Measurements from ENCODE around the gene CEBPG.

The CEBPG gene

DNA sequence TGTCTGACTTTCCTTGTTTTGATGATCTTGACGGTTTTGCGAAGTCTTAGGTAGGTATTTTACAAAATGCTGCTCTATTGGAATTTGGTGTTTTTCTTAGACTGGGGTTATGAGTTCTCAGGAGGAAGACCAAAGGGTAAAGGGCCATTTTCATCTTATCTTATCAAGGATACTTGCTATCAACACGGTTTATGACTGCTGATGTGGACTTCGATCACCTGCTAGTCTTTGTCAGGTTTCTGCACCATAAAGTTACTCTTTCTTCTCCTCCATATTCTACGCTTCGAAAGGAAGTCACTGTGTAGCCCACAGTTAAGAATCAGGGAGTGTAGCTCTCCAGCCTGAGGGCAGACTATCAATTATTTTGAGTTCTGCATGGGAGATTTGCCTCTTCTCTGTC, 7.4 kb upstream of the CEBPG start:
- H3K36me3 ChIP-seq (replicated peaks; ENCODE audit: insufficient read depth, low read length): no peaks in the 10 kb centered on the region

GRCh38 chr19:33366897-33367296, 6.6 kb upstream of the CEBPG start:
- Histone ChIP-seq H3K4me1 (ENCODE audit: low read length) (no peaks in the 10 kb centered on the region), H3K36me3 (replicated peaks; ENCODE audit: insufficient read depth, low read length) (no peaks in the 10 kb centered on the region), H3K4me3 (ENCODE audit: low read length) (no peak overlapping the region), H3K9me3 (replicated peaks; ENCODE audit: insufficient read depth, low read length) (no peaks in the 10 kb centered on the region), H2AFZ (ENCODE audit: low read length) (no peak overlapping the region), H3K9me2 (replicated peaks; ENCODE audit: insufficient read depth, low read length) (no peaks in the 10 kb centered on the region), H3K27me3 (replicated peaks; ENCODE audit: insufficient read depth, low read length) (peaks cover 25% of the 10 kb centered on the region), H3K9ac (ENCODE audit: low read length) (no peak overlapping the region), H3F3A (ENCODE audit: insufficient read depth, low read length) (no peaks in the 10 kb centered on the region), H3K79me2 (ENCODE audit: low read length) (no peaks in the 10 kb centered on the region), H3K4me2 (ENCODE audit: low read depth, low read length) (no peak overlapping the region), H3K27ac (ENCODE audit: low read length) (no peak overlapping the region), H4K20me1 (ENCODE audit: insufficient read depth, low read length) (no peaks in the 10 kb centered on the region)
- DNase-seq: no peak
- TF ChIP-seq CTCF (IDR thresholded peaks at IDR 0.05; ENCODE audit: low read length): no peak
- TF ChIP-seq EZH2 (optimal IDR thresholded peaks at IDR 0.05; ENCODE audit: low read depth, low read length): no peak
- no peak for TF ChIP-seq EZH2phosphoT487 (IDR thresholded peaks at IDR 0.05; ENCODE audit: low read length)

More for the DNA sequence above, 7.4 kb upstream of the CEBPG start:
- peaks cover 25% of the 10 kb centered on the region for H3K27me3 ChIP-seq (replicated peaks; ENCODE audit: insufficient read depth, low read length)
- no peaks in the 10 kb centered on the region for H3F3A ChIP-seq (ENCODE audit: insufficient read depth, low read length)
- H3K79me2 ChIP-seq (ENCODE audit: low read length): no peaks in the 10 kb centered on the region
- no peaks in the 10 kb centered on the region for H3K9me2 ChIP-seq (replicated peaks; ENCODE audit: insufficient read depth, low read length)
- H4K20me1 ChIP-seq (ENCODE audit: insufficient read depth, low read length): no peaks in the 10 kb centered on the region
- H3K9ac ChIP-seq (ENCODE audit: low read length): no peak overlapping the region
- TF ChIP-seq CTCF (IDR thresholded peaks at IDR 0.05; ENCODE audit: low read length) (no peak), EZH2phosphoT487 (IDR thresholded peaks at IDR 0.05; ENCODE audit: low read length) (no peak), EZH2 (optimal IDR thresholded peaks at IDR 0.05; ENCODE audit: low read depth, low read length) (no peak)
- no peak overlapping the region for H2AFZ ChIP-seq (ENCODE audit: low read length)
- DNase-seq: no peak
- no peak overlapping the region for H3K4me3 ChIP-seq (ENCODE audit: low read length)
- no peak overlapping the region for H3K4me2 ChIP-seq (ENCODE audit: low read depth, low read length)
- no peak overlapping the region for H3K27ac ChIP-seq (ENCODE audit: low read length)
- H3K4me1 ChIP-seq (ENCODE audit: low read length): no peaks in the 10 kb centered on the region
- H3K9me3 ChIP-seq (replicated peaks; ENCODE audit: insufficient read depth, low read length): no peaks in the 10 kb centered on the region

DNA sequence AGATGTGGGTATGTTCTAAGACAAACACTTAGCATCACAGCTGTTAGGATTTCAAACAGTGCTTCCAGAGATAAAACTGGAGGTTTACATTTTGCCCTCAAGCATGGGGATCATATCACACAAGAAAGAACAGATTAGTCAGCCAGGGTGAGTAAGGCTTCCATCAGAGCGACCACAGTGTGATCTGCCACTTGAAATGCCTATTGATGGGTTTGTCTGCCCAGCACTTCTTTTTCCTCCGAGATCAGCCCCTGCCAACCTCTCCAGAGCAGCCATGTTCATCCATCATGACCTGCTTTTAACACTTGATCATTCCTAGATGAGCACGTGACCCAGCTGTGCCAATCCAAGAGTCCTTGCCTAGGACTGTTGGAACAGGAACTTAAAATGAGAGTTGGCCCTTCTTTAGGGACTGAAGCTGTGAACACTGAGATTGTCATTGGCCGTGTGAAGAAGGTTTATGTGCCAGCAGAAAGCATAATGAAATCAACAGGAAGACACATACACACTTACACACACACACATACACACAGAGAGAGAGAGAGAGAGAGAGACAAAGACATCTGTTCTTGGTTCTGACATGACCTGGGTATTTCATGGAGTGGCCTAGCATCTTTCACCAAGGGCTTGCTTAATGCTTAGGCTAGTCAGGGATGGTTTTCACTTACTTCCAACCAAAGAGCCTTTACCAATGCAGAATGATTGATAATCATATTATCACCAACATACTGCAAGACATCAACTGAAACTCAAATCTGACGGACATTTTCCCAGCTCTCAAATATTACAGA, 5.2 kb upstream of the CEBPG start:
- Histone ChIP-seq H3K4me2 (ENCODE audit: low read depth, low read length) (no peak overlapping the region), H3F3A (ENCODE audit: insufficient read depth, low read length) (peaks cover 10% of the 10 kb centered on the region), H3K79me2 (ENCODE audit: low read length) (no peaks in the 10 kb centered on the region), H3K27ac (ENCODE audit: low read length) (no peak overlapping the region), H3K9ac (ENCODE audit: low read length) (no peak overlapping the region), H3K4me1 (ENCODE audit: low read length) (no peaks in the 10 kb centered on the region), H3K4me3 (ENCODE audit: low read length) (no peak overlapping the region), H3K9me3 (replicated peaks; ENCODE audit: insufficient read depth, low read length) (no peaks in the 10 kb centered on the region), H3K27me3 (replicated peaks; ENCODE audit: insufficient read depth, low read length) (peaks cover 25% of the 10 kb centered on the region), H3K36me3 (replicated peaks; ENCODE audit: insufficient read depth, low read length) (no peaks in the 10 kb centered on the region), H4K20me1 (ENCODE audit: insufficient read depth, low read length) (no peaks in the 10 kb centered on the region), H3K9me2 (replicated peaks; ENCODE audit: insufficient read depth, low read length) (no peaks in the 10 kb centered on the region), H2AFZ (ENCODE audit: low read length) (no peak overlapping the region)
- TF ChIP-seq EZH2 (optimal IDR thresholded peaks at IDR 0.05; ENCODE audit: low read depth, low read length) (no peak), EZH2phosphoT487 (IDR thresholded peaks at IDR 0.05; ENCODE audit: low read length) (no peak), CTCF (IDR thresholded peaks at IDR 0.05; ENCODE audit: low read length) (no peak)
- DNase-seq: no peak

Data from MM.1S (cell line).